Urinary bladder (tissue), 4 donors: ENCODE measurements around the gene AQP6. TPM values are rescaled to one million over a fixed set of nuclear protein-coding genes. Genes with fewer than 3 reads are reported as not detected.
A peak's percentile ranks its signal among the peaks of the same experiment; 100 is the strongest.
"Not testable (repeated sequence)": the region's sequence is repeated elsewhere in the genome, so short reads cannot be mapped to it uniquely, and the experiment has no call there.

Source experiments
- DNase-seq: peaks from one replicate; pipeline ENCODE4 v3.0.0-alpha.2; 2015; ENCODE audit errors: extremely low spot score
- H3K27ac ChIP-seq: one replicate; pipeline ENCODE4 v1.5.1; 2013; ENCODE audit warnings: low read depth, mild to moderate bottlenecking, moderate library complexity
- H3K36me3 ChIP-seq: one replicate; pipeline ENCODE4 v1.6.1; 2013; ENCODE audit warnings: mild to moderate bottlenecking, moderate library complexity; ENCODE audit not compliant: insufficient read depth
- H3K4me1 ChIP-seq: one replicate; pipeline ENCODE4 v1.6.1; 2013; ENCODE audit warnings: mild to moderate bottlenecking, moderate library complexity; ENCODE audit not compliant: insufficient read depth
- H3K4me3 ChIP-seq: one replicate; pipeline ENCODE4 v1.5.1; 2013; ENCODE audit warnings: low read depth, low read length
- WGBS: extraction: QIAGEN DNeasy Blood & Tissue Kit; methylation state at CpG from one replicate; pipeline ENCODE4 v1.1.7; 2013; 5-methylcytosine and 5-hydroxymethylcytosine counted together
- polyA plus RNA-seq: library from polyadenylated mRNA; stranded (reverse); fragments of 200-250 nt; gene quantifications from one replicate; pipeline ENCODE4 v1.2.3, GENCODE V29; 2013
- total RNA-seq: library from RNA; depleted of rRNA; stranded (reverse); fragments of >200 nt; gene quantifications from one replicate; pipeline ENCODE4 v1.2.3, GENCODE V29; 2014
- donor health status: healthy with polysubstance abuse.
- donor health status: healthy.

AQP6 gene
- total and polyA plus RNA-seq, 2 donors = 0.08 to 0.26 TPM

- no peak for DNase-seq
Observed at GRCh38 chr12:49976557-49976956, 3.8 kb downstream of the AQP6 start.

GRCh38 chr12:49978125-49978524, 5.4 kb downstream of the AQP6 start:
- Histone ChIP-seq H3K36me3 (no peaks in the 10 kb centered on the region), H3K4me1 (no peaks in the 10 kb centered on the region), H3K4me3 (no peak overlapping the region), H3K27ac (no peak overlapping the region)
- 85% methylated on average over 4 of the region's 4 CpGs for WGBS
- DNase-seq = no peak

More at GRCh38 chr12:49976557-49976956, 3.8 kb downstream of the AQP6 start:
- Histone ChIP-seq H3K27ac (no peak overlapping the region), H3K36me3 (no peaks in the 10 kb centered on the region), H3K4me1 (no peaks in the 10 kb centered on the region), H3K4me3 (no peak overlapping the region)
- WGBS = 91% methylated on average over 2 of the region's 2 CpGs

DNA sequence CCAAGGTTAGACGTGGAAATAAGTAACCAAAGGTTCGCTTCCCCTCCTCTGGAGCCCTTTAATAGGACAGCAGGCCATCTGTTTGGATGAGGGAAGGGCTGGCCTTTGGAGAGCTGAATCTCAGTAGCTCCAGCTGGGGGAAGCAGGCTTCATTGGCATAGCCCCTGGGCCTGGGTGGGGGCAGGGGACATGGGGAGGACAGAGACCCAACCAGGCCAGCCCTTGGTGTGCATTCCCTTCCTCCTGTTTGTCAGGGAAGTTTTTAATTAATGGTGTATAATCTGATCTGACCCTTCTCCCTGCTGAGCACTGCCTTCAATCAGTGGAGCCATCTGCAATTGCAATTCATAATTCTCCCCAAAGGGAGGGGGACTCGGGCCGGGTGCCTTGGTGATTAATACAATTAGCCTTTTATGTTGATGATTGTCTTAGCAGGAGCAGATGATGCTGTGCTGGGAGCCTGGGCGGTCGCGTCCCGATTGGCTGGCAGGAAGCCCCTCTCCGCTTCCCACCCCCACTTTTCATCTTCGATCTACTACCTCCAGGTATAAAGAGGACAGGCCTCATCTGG, 6.4 kb downstream of the AQP6 start:
- peak; percentile 33 for DNase-seq
- Histone ChIP-seq H3K4me3 (no peak overlapping the region), H3K27ac (no peak overlapping the region), H3K36me3 (no peaks in the 10 kb centered on the region), H3K4me1 (no peaks in the 10 kb centered on the region)
- WGBS = 88% methylated on average over 10 of the region's 10 CpGs

DNA sequence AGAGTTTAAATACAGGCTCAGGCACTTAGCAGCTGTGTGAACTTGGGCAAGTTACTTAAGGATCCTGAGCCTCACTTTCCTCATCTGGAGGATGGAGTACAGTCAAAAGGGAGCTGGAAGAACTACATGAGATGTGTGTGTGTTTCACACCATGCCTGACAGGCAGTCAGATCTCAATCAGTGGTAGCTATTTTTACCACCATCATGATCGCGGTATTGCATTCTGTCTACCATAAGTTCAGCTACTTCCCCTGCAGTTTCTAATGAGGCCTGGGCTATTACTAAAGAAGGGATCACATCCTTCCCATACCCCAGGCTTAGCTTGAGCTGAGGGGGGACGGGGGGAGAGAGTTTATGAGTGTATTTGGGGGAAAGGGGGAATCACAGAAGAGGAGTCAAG, 7.0 kb downstream of the AQP6 start:
- 90% methylated on average over 3 of the region's 3 CpGs for WGBS
- DNase-seq = no peak
- Histone ChIP-seq H3K4me3 (no peak overlapping the region), H3K27ac (no peak overlapping the region), H3K36me3 (no peaks in the 10 kb centered on the region), H3K4me1 (no peaks in the 10 kb centered on the region)

DNA sequence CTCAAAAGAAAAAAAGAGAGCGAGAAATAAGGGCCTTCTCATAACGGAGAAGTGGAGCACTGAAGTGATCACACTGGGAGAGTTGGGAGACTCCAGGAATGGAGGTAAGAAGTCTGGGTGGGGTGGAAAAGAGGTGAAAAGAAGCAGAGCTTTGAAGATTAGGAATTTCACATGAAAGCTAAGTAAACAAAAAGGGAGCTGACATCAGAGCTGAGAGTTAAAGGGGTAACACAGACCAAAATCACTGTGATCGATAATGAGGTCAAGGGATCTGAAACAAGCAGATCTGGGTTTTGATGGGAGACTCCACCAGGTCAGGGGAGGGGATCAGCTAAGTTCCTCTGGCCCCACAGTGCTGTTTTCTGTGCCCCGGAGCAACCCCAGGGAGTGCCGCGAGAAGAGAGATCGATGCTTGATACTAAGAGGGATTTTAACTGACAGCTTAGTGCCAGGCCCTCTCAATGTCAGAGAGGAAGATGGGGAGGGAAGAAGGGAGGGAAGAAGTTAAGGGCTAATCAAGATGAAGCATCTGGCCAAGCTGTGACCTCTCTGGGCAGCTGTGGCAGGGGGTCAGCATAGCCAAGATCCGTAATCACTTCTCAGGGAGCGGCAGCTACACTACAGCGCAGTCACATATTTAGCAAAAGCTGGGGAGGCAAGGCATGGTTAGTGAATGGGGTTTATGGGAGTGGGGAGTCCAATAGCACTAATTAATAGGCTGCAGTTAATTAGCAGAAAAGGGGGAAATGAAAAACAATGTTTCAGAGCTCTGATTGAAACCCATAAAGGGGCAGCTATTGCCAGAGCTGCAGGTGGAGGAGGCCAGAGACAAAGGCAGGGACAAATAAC, 8.0 kb downstream of the AQP6 start:
- no peak for DNase-seq
- Histone ChIP-seq H3K4me3 (no peak overlapping the region), H3K4me1 (no peaks in the 10 kb centered on the region), H3K36me3 (no peaks in the 10 kb centered on the region), H3K27ac (no peak overlapping the region)
- WGBS = 88% methylated on average over 10 of the region's 10 CpGs

DNA sequence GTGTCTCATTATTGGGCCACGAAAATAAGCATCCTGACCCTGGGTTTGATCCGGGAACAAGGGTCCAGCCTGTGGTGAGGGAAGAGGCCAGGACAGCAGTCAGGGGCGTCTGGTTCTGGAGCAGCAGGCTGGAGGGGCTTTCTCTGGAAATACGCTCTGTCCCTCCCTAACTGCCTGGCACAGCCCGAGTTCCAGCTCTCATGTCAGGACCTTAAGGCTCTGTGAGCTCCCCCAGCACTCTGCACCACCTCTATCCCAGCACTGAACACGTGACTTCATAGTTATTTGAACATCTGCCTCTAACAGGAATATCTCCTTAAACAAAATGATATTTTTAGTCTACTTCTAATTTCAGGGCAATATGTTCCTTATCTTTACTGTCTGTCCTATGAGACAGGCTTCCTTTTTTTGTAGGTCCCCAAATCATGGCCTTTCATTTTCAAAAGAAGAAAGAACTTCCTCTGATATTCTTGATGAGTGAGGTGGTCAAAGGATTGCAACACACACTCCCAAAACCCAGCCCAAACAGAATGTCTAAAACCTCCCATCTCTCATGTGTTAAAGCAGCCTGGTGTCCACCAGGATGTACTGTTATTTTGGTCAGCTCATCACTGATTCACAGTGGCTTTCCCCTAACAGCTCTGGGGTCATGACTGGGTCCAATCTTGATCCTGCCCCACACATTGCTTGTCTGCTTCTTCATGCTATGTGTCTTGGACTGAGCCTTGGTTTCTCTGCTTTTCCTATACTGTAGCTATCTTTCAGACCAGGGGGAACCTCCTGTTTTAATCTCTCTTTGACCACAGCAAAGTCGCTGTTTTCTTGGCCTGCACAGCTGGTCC, 9.7 kb downstream of the AQP6 start:
- no peak for DNase-seq
- H3K4me1 ChIP-seq = no peaks in the 10 kb centered on the region
- no peaks in the 10 kb centered on the region for H3K36me3 ChIP-seq
- no peak overlapping the region for H3K27ac ChIP-seq
- H3K4me3 ChIP-seq = no peak overlapping the region
- 70% methylated on average over 7 of the region's 7 CpGs for WGBS

DNA sequence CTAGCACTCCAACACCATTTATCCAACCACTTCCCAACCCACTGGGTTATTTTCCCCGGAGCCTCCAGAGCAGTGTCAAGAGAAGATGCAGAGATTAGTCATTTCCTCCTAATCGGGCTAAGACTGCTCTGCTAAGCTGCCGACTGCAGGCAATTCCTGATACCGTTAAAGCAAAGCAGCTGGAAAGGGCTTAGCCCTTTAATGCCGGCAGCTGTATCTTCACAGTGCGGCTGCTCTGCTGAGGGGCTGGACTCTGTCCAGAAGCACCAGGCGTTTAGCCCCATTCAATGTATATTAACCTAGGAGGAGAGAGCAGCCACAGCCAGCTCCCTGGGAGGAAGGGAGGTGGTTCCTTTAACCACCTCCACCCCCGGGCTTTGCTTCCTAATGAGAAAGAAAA, 11.1 kb downstream of the AQP6 start:
- no peak overlapping the region for H3K27ac ChIP-seq
- no peaks in the 10 kb centered on the region for H3K36me3 ChIP-seq
- DNase-seq = no peak
- H3K4me1 ChIP-seq = no peaks in the 10 kb centered on the region
- WGBS = 4% methylated on average over 8 of the region's 8 CpGs
- no peak overlapping the region for H3K4me3 ChIP-seq

DNA sequence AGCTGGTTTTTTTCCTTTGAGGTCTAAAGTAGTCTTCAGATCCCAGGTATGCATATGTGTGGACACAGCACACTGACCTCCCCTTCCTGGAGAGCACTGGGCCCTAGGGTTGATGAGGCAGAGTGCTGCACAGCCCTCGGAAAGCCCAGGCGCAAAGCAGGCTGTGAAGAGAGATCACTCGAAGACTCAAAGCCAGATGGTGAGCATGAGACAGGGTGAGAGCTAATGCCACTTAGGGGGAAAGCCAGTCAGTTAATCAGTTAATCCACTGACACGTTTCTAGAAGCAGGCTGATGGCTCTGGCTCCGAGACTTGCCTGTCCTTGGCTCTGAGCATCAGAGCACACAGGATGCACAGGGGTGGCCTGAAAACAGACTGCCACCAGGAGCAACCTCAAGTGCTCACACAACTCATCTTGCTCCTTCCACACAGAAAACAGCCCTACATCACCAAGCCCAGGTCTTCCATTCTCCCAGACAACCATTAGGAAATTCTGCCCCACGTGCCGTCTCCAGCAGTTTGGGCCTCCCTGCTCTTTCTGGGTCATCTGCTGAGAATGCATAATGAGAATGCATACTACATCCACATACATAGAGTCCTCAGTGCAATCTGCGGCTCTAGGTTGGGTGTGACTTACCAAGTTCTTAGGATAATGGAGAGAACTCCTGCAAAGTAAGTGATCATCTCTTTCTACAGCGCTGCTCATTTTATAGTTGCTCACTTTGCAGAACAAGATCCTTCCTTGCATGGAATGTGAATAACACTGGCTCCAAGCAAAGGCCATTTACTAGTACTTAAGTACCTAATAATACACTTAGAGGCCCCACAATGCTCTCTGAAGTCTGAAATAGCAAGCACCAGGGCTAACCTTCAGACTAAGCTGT, 12.0 kb downstream of the AQP6 start:
- WGBS = 75% methylated on average over 9 of the region's 9 CpGs
- H3K4me1 ChIP-seq = no peaks in the 10 kb centered on the region
- no peak for DNase-seq
- H3K27ac ChIP-seq = no peak overlapping the region
- H3K36me3 ChIP-seq = no peaks in the 10 kb centered on the region
- no peak overlapping the region for H3K4me3 ChIP-seq

DNA sequence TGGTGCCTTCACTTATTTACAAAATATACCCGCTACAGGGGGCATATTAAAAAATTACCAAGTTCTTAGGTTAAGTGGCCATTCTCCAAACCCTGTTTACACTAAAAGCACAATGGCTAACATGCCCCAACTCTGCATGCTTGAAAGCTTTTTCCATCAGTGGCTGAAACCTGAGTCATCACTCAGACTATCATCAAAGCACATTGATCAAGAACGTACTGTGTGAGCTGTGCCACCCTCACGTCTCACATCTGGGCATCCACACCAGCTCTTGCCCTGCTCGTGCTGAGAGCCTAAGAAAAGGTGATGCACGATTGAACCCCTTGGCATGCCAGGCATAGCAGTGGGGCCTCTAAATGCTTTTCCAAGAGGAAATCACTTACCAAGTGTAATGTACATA, 13.2 kb downstream of the AQP6 start:
- DNase-seq = no peak
- WGBS = 94% methylated on average over 5 of the region's 5 CpGs
- Histone ChIP-seq H3K4me3 (no peak overlapping the region), H3K4me1 (no peaks in the 10 kb centered on the region), H3K27ac (no peak overlapping the region), H3K36me3 (no peaks in the 10 kb centered on the region)

DNA sequence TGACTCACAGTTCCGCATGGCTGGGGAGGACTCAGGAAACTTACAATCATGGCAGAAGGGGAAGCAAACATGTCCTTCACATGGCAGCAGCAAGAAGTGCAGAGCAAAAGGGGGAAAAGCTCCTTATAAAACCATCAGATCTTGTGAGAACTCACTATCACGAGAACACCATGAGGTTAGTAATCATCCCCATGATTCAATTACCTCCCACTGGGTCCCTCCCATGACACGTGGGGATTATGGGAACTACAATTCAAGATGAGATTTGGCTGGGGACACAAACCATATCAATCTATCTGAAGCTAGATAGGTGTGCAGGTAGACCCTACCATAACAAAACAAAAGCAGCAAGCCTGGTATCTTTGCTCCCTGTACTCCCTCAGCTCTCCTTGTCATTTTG, 13.7 kb downstream of the AQP6 start:
- not testable (repeated sequence) for H3K4me3 ChIP-seq, DNase-seq, H3K36me3 ChIP-seq, H3K27ac ChIP-seq, H3K4me1 ChIP-seq
- 89% methylated on average over 3 of the region's 3 CpGs for WGBS

DNA sequence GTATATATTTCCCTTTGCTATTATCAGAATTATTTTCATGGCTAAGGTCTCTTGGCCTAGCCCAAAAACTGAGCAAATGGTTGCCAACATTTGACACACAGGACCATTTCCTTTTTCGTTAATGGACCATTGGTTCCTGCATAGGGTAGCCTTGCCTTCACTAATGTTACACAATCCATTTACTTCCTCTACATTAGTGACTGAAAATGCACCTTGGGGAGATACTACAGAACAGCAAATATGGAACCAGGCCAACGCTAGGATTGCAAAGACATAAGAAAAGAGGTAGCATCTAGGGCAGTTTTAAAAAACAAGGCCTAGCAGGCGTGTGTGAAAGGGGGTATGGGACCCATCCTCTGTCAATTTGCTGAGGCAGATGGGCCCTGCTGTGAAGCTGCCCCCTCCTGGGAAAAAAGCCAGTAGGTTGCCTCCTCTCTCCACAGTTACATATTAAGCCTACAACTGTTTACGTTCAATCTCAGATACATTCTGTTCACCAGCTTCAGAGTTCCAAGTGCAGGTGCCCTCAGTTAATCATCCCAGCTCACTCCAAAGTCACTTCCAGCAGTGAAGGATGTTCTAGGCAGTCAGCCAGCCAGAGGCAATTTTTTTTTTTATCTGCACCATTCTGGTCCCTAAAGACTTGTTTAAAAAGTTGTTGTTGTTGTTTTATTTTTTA, 15.0 kb downstream of the AQP6 start:
- 77% methylated on average over 4 of the region's 4 CpGs for WGBS
- Histone ChIP-seq H3K27ac (no peak overlapping the region), H3K4me3 (no peak overlapping the region), H3K4me1 (no peaks in the 10 kb centered on the region), H3K36me3 (no peaks in the 10 kb centered on the region)
- DNase-seq = no peak

DNA sequence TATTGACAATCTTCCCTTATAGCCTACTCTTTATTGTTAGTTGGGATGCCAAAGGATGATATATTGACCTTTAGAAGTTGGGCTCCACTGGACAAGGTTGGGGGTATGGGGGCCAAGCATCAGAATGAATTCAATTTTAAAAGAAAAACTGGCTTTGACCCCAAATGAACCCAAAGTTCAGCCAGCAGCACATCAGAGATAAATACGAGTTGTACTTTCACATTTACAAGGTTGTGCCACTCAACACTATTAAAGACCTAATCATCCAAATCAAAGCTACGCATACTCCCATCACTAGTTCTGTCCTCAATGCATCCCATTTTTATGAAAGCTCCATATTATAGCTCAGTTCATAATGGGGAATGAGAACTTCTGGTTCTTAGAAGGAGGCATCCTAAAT, 16.7 kb downstream of the AQP6 start:
- not testable (repeated sequence) for H3K4me3 ChIP-seq
- WGBS = 91% methylated on average over 2 of the region's 2 CpGs

GRCh38 chr12:49990273-49990672, 17.5 kb downstream of the AQP6 start:
- 78% methylated on average over 4 of the region's 4 CpGs for WGBS
- Histone ChIP-seq H3K36me3 (no peaks in the 10 kb centered on the region), H3K27ac (no peak overlapping the region), H3K4me1 (no peaks in the 10 kb centered on the region), H3K4me3 (no peak overlapping the region)
- no peak for DNase-seq

More for the DNA sequence above, 16.7 kb downstream of the AQP6 start:
- H3K36me3 ChIP-seq, H3K4me1 ChIP-seq, DNase-seq, H3K27ac ChIP-seq: not testable (repeated sequence)
